ENCODE results near the gene PLXNA1.

- TF ChIP-seq CTCF (IDR thresholded peaks at IDR 0.05; ENCODE audit: borderline replicate concordance, extremely low read depth, low read length, poor library complexity, severe bottlenecking) = no peak
- no peak for TF ChIP-seq EZH2 (IDR thresholded peaks at IDR 0.05; ENCODE audit: borderline replicate concordance, low read depth, low read length, severe bottlenecking)
Measured at GRCh38 chr3:126965526-126966080, 17.3 kb upstream of the PLXNA1 start.

Data from DND-41 (cell line).